HG02759 (cell line): ENCODE data around the gene UGT2B15.
"Not testable (repeated sequence)": the region's sequence is repeated elsewhere in the genome, so short reads cannot be mapped to it uniquely, and the experiment has no call there.

Experiments used
- ATAC-seq: cut with Tn5 transposase; IDR thresholded peaks from one replicate; pipeline ENCODE4 v1.9.1; 2021; ENCODE audit warnings: mild to moderate bottlenecking, moderate library complexity; ENCODE audit not compliant: unreplicated experiment

UGT2B15 gene

DNA sequence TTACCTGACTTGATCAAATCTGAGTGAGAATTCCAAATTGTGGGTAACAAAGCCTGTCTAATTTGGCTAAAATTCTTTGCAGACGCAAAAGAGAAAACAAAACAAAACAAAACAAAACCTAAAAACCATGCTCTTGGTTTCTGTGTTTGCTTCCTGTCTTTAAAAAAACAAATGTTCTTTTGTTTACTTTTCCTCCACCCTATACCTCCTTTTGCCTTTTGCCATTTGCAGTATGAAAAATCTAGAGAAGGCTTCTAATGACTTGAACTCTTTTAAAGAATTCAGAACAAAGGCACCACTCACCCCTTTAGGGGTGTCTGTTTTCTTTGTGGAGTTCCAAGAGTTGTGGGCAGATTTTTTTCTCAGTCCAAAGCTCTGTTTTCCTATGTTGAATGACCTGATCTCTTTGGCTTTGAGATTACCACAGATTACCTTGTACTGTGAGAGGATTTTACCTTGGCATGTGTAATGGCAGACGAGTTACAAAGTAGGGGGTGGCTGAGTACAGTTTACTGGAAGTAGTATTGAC, 13.9 kb downstream of the UGT2B15 start:
- ATAC-seq, result peak; percentile 48

GRCh38 chr4:68655764-68656444, 14.5 kb downstream of the UGT2B15 start:
- peak; percentile 23 for ATAC-seq

DNA sequence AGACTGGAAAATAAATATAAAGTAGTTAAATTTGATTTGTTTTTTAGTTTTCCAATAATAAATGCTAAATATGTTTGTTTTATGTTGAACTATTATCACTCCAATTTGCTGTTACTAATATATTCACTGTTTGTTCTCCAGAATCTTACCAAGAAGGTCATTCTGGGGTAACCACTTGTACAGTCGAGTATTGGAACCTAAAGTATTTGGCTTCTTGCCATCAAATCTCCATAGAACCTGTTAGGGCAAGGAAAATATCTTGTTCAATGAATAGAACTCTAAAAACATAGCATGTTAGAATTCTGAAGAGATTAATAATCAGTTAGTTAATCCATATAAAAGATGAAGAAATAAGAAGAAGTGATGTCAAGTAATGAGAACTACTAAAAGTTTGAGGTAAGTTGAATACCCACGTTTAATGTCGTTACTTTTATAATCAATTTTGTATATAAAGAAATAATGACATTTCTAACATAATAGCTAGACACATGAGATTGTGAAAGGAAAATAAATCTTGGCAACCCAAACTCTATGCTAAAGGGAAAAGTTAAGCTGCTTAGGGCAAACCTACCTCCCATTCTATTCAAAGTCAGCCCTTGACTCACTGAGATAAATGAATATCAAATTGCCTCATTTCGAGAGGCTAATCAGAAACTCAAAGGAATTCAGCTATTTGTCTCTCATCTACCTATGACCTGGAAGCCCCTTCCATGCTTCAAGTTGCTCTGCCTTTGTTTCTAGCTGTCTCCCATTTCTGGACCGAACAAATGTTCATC, 15.3 kb downstream of the UGT2B15 start:
- ATAC-seq, result no peak

DNA sequence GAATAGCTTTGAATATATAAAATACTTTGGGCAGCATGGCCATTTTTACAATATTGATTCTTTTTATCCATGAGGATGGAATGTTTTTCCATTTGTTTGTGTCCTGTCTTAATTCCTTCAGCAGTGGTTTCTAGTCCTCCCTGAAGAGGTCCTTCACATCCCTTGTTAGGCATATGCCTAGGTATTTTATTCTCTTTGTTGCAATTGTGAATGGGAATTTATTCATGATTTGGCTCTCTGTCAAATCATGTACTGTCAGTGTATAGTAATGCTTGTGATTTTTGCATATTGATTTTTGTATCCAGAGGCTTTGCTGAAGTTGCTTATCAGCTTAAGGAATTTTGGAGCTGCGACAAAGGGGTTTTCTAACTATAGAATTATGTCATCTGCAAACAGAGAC, 18.5 kb downstream of the UGT2B15 start:
- no peak for ATAC-seq

GRCh38 chr4:68630371-68630770, 40.1 kb downstream of the UGT2B15 start:
- no peak for ATAC-seq

DNA sequence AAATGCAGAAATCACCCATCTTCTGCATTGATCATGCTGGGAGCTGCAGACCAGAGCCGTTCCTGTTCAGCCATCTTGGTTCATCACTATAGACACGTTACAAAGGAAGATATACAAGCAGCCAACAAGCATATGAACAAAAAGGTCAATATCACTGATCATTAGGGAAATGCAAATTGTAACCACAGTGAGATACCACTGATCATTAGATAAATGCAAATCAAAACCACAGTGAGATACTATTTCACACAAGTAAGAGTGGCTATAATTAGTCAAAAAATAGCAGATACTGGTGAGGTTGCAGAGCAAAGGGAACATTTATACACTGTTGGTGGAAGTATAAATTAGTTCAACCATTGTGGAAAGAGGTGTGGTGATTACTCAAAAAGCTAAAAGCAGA, 47.7 kb downstream of the UGT2B15 start:
- not testable (repeated sequence) for ATAC-seq

DNA sequence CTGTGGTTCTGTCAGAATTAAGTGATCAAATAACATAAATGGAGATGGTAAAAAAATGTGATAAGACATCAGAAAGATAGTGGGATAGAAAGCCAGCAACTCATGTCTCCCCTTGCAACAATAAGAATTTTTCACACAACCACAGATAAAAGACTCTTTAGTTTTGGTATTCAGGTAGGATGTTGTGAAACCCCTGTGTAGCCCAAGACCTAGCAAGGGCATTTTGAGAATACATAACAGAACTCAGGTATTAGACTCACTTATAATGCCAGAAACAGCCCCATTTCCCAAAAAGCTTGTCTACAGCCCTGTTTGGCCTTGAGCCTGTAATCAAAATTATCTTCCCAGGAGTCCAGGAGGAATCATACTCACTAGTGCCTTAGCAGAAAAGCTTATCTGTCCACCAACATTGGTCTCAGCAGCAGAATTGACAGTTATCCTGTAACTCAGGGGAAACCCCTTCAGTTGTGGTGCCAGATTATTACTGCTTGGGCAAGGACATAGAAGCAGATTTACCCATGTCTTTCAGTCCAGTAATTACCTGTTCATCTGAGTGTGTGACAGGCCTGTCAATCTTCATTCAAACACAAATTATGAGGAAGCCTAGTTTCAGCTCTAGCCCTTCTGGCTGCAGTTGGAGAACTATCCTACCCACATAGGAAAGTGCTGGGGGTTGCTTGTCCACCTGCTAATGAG, 53.3 kb downstream of the UGT2B15 start:
- ATAC-seq, result peak; percentile 64

DNA sequence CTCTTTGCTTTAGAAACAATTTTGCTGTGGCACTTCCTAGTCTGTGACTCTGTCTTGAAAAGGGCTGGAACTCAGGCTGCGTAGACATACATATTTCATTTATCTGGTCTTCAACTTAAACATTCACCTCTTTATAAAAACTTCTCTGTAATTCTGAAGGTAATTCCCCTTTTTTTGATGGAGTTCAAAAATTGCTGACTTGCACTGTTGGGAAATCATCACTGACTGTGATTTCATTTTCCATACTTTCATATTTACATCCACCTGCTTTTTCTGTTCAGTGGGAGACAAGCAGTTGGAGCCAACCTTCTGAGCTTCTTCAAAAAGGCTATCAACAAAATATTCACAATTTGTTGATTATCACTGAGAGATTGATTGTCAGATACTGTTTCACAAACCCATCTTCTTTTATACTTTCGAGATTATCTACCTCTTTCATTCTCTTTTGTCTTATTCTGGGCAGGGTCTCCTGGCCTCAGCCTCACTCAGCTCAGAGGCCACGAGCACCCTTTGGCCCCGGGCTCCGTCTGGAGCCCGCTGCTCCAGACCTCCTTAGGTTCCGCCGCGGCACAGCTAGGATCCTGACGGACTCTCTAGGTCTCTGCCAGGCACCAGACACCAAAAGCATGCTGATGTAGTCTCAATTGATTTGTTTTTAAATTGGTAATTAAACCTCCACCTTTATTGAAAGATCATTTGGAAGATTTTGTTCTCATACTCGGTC, 54.6 kb downstream of the UGT2B15 start:
- no peak for ATAC-seq

DNA sequence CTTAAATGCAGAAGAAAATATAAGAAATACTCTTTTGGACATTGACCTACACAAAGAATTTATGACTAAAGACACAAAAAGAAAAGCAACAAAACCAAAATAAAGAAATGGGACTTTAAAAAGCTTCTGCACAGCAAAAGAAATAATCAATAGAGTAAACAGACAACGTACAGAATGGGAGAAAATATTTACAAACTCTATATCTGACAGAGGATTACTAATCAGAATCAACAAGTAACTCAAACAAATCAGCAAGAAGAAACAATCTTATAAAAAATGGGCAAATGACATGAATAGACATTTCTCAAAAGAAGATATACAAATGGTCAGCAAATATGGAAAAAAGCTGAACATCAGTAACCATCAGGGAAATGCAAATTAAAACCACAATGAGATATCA, 56.7 kb downstream of the UGT2B15 start:
- ATAC-seq, result no peak

GRCh38 chr4:68606240-68606639, 64.2 kb downstream of the UGT2B15 start:
- no peak for ATAC-seq

GRCh38 chr4:68599150-68599549, 71.3 kb downstream of the UGT2B15 start:
- ATAC-seq, result no peak

- ATAC-seq, result no peak
Observed at GRCh38 chr4:68597482-68597881, 73.0 kb downstream of the UGT2B15 start.
